Measurements from ENCODE around the gene OSM. TPM values are rescaled to one million over a fixed set of nuclear protein-coding genes. Genes with fewer than 3 reads are reported as not detected.

OSM gene
- polyA plus RNA-seq, 1 of the 3 experiments (the other 2 are of a cell fraction) = not detected

- ChIA-PET POLR2A (interaction anchor here (0.9 to 1.8 kb wide), 3 partner anchors 9 to 132 kb away, joined by 3 to 6 read pairs (median 4); partner anchors contain the start of genes CCDC157 and SF3A1), CTCF (interaction anchor here (1.3 to 12.9 kb wide), 3 partner anchors 12 to 187 kb away, joined by 4 to 228 read pairs (median 82); partner anchors contain the start of genes RNF215 and SEC14L2)
- H3K4me2 ChIP-seq = no peak overlapping the region
- H3K27me3 ChIP-seq (ENCODE audit: insufficient read depth) = no peaks in the 10 kb centered on the region
- H3K9ac ChIP-seq = no peak overlapping the region
- 96% methylated on average over 12 of the region's 18 CpGs for WGBS (ENCODE audit: low lambda C conversion rate)
- peaks cover 16 to 30% of the 10 kb centered on the region in 2 experiments; a peak in 2 of 4 replicates for H3K4me1 ChIP-seq (ENCODE audit: control insufficient read depth in 1 of 2, insufficient read depth in 2 of 2, low read depth in 1 of 2, low read length in 1 of 2)
- H4K20me1 ChIP-seq (ENCODE audit: insufficient read depth) = peaks cover 4% of the 10 kb centered on the region; the same call in 1 of the 2 replicates
- H3K9me2 ChIP-seq = no peaks in the 10 kb centered on the region
- H3K4me3 ChIP-seq (ENCODE audit: low read depth in 2 of 2, low read length in 1 of 2) = no peak overlapping the region
- DNase-seq = no peak
- H3K79me2 ChIP-seq (ENCODE audit: insufficient read depth) = no peaks in the 10 kb centered on the region
- H3K36me3 ChIP-seq (replicated peaks in 1 of 2; ENCODE audit: control insufficient read depth in 1 of 2, insufficient read depth in 2 of 2, low read length in 1 of 2) = peaks cover 0 to 43% of the 10 kb centered on the region in 2 experiments
- no peak overlapping the region for H3K27ac ChIP-seq (ENCODE audit: low read depth in 2 of 2, low read length in 1 of 2)
- H3F3A ChIP-seq (replicated peaks; ENCODE audit: insufficient read depth) = peaks cover 17% of the 10 kb centered on the region
- H3K9me3 ChIP-seq = no peaks in the 10 kb centered on the region
- TF ChIP-seq FOXJ3 (CRISPR knock-in tag; IDR thresholded peaks at IDR 0.05) (no peak), EP300 (IDR thresholded peaks at IDR 0.05; ENCODE audit: borderline replicate concordance in 1 of 2, low read depth in 1 of 2, low read length in 1 of 2) (no peak), TAF1 (IDR thresholded peaks at IDR 0.05; ENCODE audit: borderline replicate concordance, low read depth, low read length) (no peak), PBX3 (IDR thresholded peaks at IDR 0.05) (no peak)
- H2AFZ ChIP-seq (ENCODE audit: low read depth) = no peak overlapping the region
Observed at GRCh38 chr22:30292069-30292970, 25.7 kb upstream of the OSM start.

- ChIA-PET CTCF (interaction anchor here (0.7 to 12.9 kb wide), 6 partner anchors 11 to 186 kb away, joined by 3 to 228 read pairs (median 17); partner anchors contain the start of genes RNF215 and SEC14L2), POLR2A (interaction anchor here (0.7 to 3.5 kb wide), 6 partner anchors 10 to 96 kb away, joined by 3 to 10 read pairs (median 4); partner anchors contain the start of genes CCDC157, RNF215, SF3A1 and TBC1D10A)
- H3K4me1 ChIP-seq (ENCODE audit: control insufficient read depth in 1 of 2, insufficient read depth in 2 of 2, low read depth in 1 of 2, low read length in 1 of 2) = peaks cover 16 to 30% of the 10 kb centered on the region in 2 experiments; a peak in 2 of 4 replicates
- H4K20me1 ChIP-seq (ENCODE audit: insufficient read depth) = peaks cover 4% of the 10 kb centered on the region; the same call in 1 of the 2 replicates
- no peaks in the 10 kb centered on the region for H3K27me3 ChIP-seq (ENCODE audit: insufficient read depth)
- H3K4me2 ChIP-seq = no peak overlapping the region
- no peaks in the 10 kb centered on the region for H3K79me2 ChIP-seq (ENCODE audit: insufficient read depth)
- peak overlapping the region; percentile 39 to 69 for H3K27ac ChIP-seq (ENCODE audit: low read depth in 2 of 2, low read length in 1 of 2)
- H3F3A ChIP-seq (replicated peaks; ENCODE audit: insufficient read depth) = peaks cover 17% of the 10 kb centered on the region
- H3K9me3 ChIP-seq = no peaks in the 10 kb centered on the region
- H3K4me3 ChIP-seq (ENCODE audit: low read depth in 2 of 2, low read length in 1 of 2) = no peak overlapping the region
- peak; percentile 52; the same call in 1 of the 2 replicates for TF ChIP-seq NFIC (IDR thresholded peaks at IDR 0.05; ENCODE audit: borderline replicate concordance)
- no peak for TF ChIP-seq POLR2AphosphoS5 (IDR thresholded peaks at IDR 0.05; ENCODE audit: low read depth, low read length)
- no peak for TF ChIP-seq TAF1 (IDR thresholded peaks at IDR 0.05; ENCODE audit: borderline replicate concordance, low read depth, low read length)
- peaks cover 0 to 37% of the 10 kb centered on the region in 2 experiments for H3K36me3 ChIP-seq (replicated peaks in 1 of 2; ENCODE audit: control insufficient read depth in 1 of 2, insufficient read depth in 2 of 2, low read length in 1 of 2)
- WGBS (ENCODE audit: low lambda C conversion rate) = 75% methylated on average over 9 of the region's 13 CpGs
- no peak overlapping the region for H2AFZ ChIP-seq (ENCODE audit: low read depth)
- no peak overlapping the region for H3K9ac ChIP-seq
- no peaks in the 10 kb centered on the region for H3K9me2 ChIP-seq
- peak; percentile 67 for DNase-seq
Observed at GRCh38 chr22:30291058-30291892, 24.6 kb upstream of the OSM start.

Data from SK-N-SH (cell line).